Suprapubic skin (tissue), 4 donors: ENCODE data around the gene FCGBP. TPM values are rescaled to one million over a fixed set of nuclear protein-coding genes. Genes with fewer than 3 reads are reported as not detected.
A peak's percentile ranks its signal among the peaks of the same experiment; 100 is the strongest.

ENCODE experiments used
- DNase-seq, 2 donors: peaks; one replicate each; pipeline ENCODE4 v3.0.0-alpha.2; 2019; ENCODE audit warnings: low spot score in 2 of 2
- H3K27ac ChIP-seq: fragments of 200-600 bp; sonication (generic); one replicate; pipeline ENCODE4 v1.5.1; 2019
- H3K27me3 ChIP-seq: fragments of 200-600 bp; sonication (generic); one replicate; pipeline ENCODE4 v1.5.1; 2019
- H3K36me3 ChIP-seq: fragments of 200-600 bp; sonication (generic); one replicate; pipeline ENCODE4 v1.5.1; 2019
- H3K4me1 ChIP-seq: fragments of 200-600 bp; sonication (generic); one replicate; pipeline ENCODE4 v1.5.1; 2019
- H3K4me3 ChIP-seq: fragments of 200-600 bp; sonication (generic); one replicate; pipeline ENCODE4 v1.5.1; 2019; ENCODE audit warnings: mild to moderate bottlenecking
- H3K9me3 ChIP-seq: fragments of 200-600 bp; sonication (generic); one replicate; pipeline ENCODE4 v1.5.1; 2019
- EP300 ChIP-seq: sonication (generic); formaldehyde crosslinking; IDR thresholded peaks from one replicate; pipeline ENCODE4 v1.6.1; 2017; ENCODE audit warnings: antibody characterized with exemption
- POLR2A ChIP-seq, 2 donors: fragments of 450-650 bp; IDR thresholded peaks; one replicate each; pipeline ENCODE4 v1.6.1; 2017; ENCODE audit warnings: antibody characterized with exemption in 2 of 2, mild to moderate bottlenecking in 2 of 2, moderate library complexity in 2 of 2
- POLR2AphosphoS5 ChIP-seq, 3 donors: sonication (generic); formaldehyde crosslinking; IDR thresholded peaks; one replicate each; pipeline ENCODE4 v1.6.1; 2017; ENCODE audit warnings: antibody characterized with exemption in 3 of 3
- WGBS: methylation state at CpG from one replicate; pipeline ENCODE4 v1.1.5; 2018; 5-methylcytosine and 5-hydroxymethylcytosine counted together
- total RNA-seq, 4 donors: library from RNA; depleted of rRNA; stranded (reverse); fragments of >200 nt; gene quantifications; one replicate each; pipeline ENCODE4 v1.1.0, GENCODE V29; 2016
- TF ChIP-seq, protein P1 (sequence below), 2 donors: fragments of 200-600 bp in 1 of 2; fragments of 450-650 bp in 1 of 2; sonication (generic) in 1 of 2; IDR thresholded peaks; one replicate each; pipeline ENCODE4 v1.5.1; 2016 to 2019; ENCODE audit warnings: antibody characterized with exemption in 2 of 2, mild to moderate bottlenecking in 1 of 2, moderate library complexity in 1 of 2

Gene FCGBP
- total RNA-seq, 4 donors from 2014 or later: 114 to 314 (median 246) TPM

DNA sequence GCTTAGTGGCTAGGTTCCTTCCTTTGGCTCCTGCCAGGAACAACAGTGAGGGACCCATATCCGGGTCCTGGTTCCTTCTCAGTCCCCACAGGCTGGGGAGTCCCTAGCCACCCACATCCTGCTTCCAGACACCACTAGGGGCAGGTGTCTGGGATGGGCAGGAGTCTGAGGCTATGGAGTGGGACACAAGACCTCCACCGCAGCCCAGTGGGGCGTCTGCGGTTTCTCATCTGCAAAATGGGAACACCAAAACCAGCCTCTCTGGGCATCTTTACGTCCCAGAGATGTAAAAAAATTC lies 879 bp upstream of the FCGBP start:
- no peak overlapping the region for H3K4me3 ChIP-seq
- TF ChIP-seq POLR2AphosphoS5 (IDR thresholded peaks at IDR 0.05) (no peak), EP300 (no peak)
- TF ChIP-seq, protein P1, sequence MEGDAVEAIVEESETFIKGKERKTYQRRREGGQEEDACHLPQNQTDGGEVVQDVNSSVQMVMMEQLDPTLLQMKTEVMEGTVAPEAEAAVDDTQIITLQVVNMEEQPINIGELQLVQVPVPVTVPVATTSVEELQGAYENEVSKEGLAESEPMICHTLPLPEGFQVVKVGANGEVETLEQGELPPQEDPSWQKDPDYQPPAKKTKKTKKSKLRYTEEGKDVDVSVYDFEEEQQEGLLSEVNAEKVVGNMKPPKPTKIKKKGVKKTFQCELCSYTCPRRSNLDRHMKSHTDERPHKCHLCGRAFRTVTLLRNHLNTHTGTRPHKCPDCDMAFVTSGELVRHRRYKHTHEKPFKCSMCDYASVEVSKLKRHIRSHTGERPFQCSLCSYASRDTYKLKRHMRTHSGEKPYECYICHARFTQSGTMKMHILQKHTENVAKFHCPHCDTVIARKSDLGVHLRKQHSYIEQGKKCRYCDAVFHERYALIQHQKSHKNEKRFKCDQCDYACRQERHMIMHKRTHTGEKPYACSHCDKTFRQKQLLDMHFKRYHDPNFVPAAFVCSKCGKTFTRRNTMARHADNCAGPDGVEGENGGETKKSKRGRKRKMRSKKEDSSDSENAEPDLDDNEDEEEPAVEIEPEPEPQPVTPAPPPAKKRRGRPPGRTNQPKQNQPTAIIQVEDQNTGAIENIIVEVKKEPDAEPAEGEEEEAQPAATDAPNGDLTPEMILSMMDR (IDR thresholded peaks at IDR 0.05): no peak
- 84% methylated on average over 5 of the region's 5 CpGs for WGBS
- H3K36me3 ChIP-seq: no peaks in the 10 kb centered on the region
- H3K4me1 ChIP-seq: no peaks in the 10 kb centered on the region
- peaks cover 10% of the 10 kb centered on the region for H3K27me3 ChIP-seq
- no peaks in the 10 kb centered on the region for H3K9me3 ChIP-seq
- peak in 1 of 2 donors; percentile 37 for DNase-seq
- H3K27ac ChIP-seq: no peak overlapping the region

DNA sequence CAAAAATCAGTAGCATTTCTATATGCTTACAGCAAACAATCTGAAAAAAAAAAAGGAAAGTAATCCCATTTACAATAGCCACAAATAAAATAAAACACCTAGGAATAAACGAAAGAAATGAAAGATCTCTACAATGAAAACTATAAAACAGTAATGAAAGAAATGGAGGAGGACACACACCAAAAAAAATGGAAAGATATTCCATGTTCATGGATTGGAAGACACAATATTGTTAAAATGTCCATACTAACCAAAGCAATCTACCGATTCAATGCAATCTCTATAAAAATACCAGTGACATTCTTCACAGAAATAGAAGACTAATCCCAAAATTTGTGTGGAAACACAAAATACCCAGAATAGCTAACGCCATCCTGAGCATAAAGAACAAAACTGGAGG lies 4.7 kb downstream of the FCGBP start:
- no peaks in the 10 kb centered on the region for H3K27me3 ChIP-seq
- no peaks in the 10 kb centered on the region for H3K36me3 ChIP-seq
- H3K4me3 ChIP-seq: no peak overlapping the region
- no peak overlapping the region for H3K27ac ChIP-seq
- TF ChIP-seq POLR2A (IDR thresholded peaks at IDR 0.05) (no peak), EP300 (no peak), POLR2AphosphoS5 (IDR thresholded peaks at IDR 0.05) (no peak)
- TF ChIP-seq, protein P1 (IDR thresholded peaks at IDR 0.05): no peak
- DNase-seq: no peak
- 87% methylated on average over 3 of the region's 3 CpGs for WGBS
- no peaks in the 10 kb centered on the region for H3K4me1 ChIP-seq
- no peaks in the 10 kb centered on the region for H3K9me3 ChIP-seq

DNA sequence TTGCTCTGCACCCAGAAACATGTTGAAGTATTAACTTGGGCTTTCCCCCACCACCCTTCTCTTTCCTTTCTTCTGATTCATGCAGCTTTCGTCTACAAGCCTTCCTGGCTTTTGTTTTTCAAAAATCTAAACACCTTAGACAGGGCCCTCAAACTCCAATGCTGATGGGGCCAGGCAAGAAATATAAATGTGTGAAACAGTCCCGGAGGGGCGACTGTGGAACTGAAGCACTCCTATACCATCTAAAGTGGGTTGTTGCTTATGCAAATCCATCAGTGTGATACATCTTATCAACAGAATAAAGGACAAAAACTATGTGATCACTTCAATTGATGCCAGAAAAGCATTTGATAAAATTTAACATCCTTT lies 6.1 kb downstream of the FCGBP start:
- Histone ChIP-seq H3K4me1 (no peaks in the 10 kb centered on the region), H3K9me3 (no peaks in the 10 kb centered on the region), H3K4me3 (no peak overlapping the region), H3K27ac (no peak overlapping the region), H3K36me3 (no peaks in the 10 kb centered on the region), H3K27me3 (no peaks in the 10 kb centered on the region)
- DNase-seq: no peak
- 91% methylated on average over 3 of the region's 3 CpGs for WGBS
- TF ChIP-seq POLR2AphosphoS5 (IDR thresholded peaks at IDR 0.05): no peak
- TF ChIP-seq, protein P1 (IDR thresholded peaks at IDR 0.05): no peak
- TF ChIP-seq POLR2A (IDR thresholded peaks at IDR 0.05): no peak
- no peak for TF ChIP-seq EP300

DNA sequence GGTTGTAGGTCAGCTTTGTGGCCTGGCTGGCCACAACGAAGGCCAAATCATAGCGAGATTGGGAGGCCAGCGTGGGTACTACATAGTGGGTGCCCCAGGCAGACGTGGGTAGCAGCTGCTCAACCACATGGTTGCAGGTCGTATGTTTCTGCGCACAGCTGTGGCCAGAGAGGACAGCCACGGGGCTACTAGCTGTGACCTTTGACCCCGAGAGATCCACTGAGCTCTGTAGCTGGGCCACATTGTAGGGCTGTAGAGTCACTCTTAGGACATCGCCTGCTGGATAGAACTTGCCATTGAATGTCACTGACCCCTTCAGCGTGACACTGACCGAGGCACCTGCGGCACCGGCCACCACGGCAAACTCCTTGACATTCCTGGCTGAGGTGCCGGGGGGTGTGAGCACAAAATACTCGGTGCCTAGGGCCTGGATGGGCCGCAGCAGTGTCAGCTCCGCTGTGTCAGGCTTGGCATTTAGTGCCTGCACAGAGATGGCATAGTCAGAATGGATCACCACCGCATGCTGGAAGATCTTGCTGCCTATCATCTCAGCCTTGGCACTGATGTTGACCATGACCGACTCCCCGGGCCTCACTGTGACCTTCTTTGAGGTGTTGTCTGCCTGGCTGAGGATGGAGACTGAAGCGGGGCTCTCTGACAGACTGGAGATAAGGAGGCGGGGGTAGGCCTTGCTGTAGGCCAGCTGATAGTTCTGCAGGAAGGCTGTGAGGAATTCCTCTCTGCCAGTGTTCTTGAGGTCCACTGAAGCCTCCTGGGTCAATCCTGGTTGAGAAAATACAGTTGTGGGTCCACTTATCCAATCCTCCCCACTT lies 6.7 kb downstream of the FCGBP start:
- Histone ChIP-seq H3K4me1 (no peaks in the 10 kb centered on the region), H3K36me3 (no peaks in the 10 kb centered on the region), H3K9me3 (no peaks in the 10 kb centered on the region), H3K27ac (no peak overlapping the region), H3K4me3 (no peak overlapping the region), H3K27me3 (no peaks in the 10 kb centered on the region)
- DNase-seq: peak in 1 of 2 donors; percentile 52
- WGBS: 97% methylated on average over 5 of the region's 23 CpGs
- TF ChIP-seq EP300: no peak
- TF ChIP-seq, protein P1 (IDR thresholded peaks at IDR 0.05): no peak
- TF ChIP-seq POLR2A (IDR thresholded peaks at IDR 0.05): no peak
- no peak for TF ChIP-seq POLR2AphosphoS5 (IDR thresholded peaks at IDR 0.05)

DNA sequence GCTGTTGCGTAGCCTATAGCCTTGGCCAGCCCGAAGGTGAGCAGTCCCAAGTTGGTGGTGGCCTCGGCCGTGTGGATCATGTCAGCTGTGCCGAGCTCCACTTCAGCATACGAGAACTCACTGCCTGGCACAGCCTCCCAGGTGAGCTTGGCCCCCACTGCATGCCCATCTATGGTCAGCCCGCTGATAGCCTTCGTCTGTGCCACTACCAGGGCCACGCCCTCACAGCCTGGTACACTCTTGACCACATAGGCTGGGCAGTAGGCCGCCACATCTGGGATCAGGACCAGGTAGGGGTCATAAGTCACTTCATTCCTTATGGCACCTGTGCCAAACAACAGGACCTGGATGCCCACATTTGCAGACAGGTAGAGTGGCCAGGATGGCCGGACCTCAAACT lies 7.4 kb downstream of the FCGBP start:
- TF ChIP-seq, protein P1 (IDR thresholded peaks at IDR 0.05): no peak
- TF ChIP-seq POLR2AphosphoS5 (IDR thresholded peaks at IDR 0.05): no peak
- Histone ChIP-seq H3K27ac (no peak overlapping the region), H3K27me3 (no peaks in the 10 kb centered on the region), H3K4me1 (no peaks in the 10 kb centered on the region), H3K36me3 (no peaks in the 10 kb centered on the region), H3K4me3 (no peak overlapping the region), H3K9me3 (no peaks in the 10 kb centered on the region)
- peak in 1 of 2 donors; percentile 73 for DNase-seq
- WGBS: 93% methylated on average over 10 of the region's 11 CpGs
